ENCODE measurements around the gene CHRNB1.
"Not testable (repeated sequence)": the region's sequence is repeated elsewhere in the genome, so short reads cannot be mapped to it uniquely, and the experiment has no call there.

The CHRNB1 gene

DNA sequence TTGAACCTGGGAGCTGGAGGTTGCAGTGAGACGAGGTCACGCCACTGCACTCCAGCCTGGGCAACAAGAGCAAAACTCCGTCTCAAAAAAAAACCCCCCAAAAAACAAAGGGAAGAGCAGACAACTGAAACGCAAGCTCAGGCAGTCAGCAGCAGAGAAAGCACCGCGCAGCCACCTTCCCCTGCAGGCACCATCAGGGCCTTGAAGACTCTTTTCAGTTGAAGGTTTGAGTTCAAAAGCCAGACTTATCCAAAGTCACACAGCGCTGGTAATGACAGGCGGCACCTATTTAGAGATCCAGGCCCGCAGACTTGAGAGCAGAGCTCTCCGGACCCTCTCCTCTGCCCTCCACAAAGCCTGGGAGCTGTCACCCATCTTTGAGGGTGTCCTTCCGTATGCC lies 23.4 kb downstream of the CHRNB1 start:
- no peak for DNase-seq (ENCODE audit: low spot score)

- no peak for DNase-seq (ENCODE audit: low spot score)
Measured at GRCh38 chr17:7468804-7469389, 24.0 kb downstream of the CHRNB1 start.

DNA sequence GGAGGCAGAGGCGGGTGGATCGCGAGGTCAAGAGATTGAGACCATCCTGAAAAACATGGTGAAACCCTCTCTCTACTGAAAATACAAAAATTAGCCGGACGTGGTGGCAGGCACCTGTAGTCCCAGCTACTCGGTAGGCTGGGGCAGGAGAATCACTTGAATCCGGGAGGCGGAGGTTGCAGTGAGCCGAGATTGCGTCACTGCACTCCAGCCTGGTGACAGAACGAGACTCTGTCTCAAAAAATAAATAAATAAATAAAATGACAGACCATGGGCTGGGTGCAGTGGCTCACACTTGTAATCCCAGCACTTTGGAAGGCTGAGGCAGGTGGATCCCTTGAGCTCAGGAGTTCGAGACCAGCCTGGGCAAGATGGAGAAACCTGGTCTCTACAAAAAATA lies 25.0 kb downstream of the CHRNB1 start:
- not testable (repeated sequence) for DNase-seq (ENCODE audit: low spot score)

DNA sequence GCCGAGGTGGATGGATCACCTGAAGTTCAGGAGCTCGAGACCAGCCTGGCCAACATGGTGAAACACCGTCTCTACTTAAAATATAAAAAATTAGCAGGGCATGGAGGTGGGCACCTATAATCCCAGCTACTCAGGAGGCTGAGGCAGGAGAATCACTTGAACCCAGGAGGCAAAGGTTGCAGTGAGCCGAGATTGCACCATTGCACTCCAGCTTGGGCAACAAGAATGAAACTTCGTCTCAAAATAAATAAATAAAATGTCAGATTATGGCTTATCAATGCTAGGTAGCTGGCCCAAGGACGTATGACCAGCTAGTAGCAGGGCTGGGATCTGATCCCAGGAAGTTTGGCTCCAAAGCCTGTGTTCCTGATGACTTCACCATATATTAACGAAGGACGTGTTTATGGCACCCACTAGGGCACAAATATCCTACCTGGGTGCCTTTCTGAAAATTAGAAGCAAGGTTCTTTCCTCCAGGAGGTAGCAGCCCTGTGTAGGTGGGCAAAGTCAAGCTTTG lies 25.7 kb downstream of the CHRNB1 start:
- DNase-seq (ENCODE audit: low spot score): not testable (repeated sequence)

DNA sequence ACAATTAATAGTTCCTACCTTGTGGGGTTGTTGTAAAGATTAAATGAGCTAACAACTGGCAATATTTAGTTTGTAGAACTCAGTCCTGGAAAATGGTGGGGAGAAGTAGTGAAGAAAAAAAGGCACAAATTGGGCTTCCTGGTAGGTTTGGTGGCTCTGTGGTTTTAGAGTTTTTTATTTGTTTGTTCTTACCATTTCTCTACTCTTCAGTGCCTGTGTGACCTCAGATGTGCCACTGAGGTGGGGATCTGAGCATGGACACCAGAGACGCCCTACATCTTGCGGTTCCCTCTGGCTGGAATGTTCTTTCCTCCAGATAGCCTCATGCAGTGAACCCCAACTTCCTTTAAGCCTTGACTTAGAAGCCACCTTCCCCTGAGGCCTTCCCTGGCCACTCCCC lies 26.9 kb downstream of the CHRNB1 start:
- DNase-seq (ENCODE audit: low spot score): no peak

- DNase-seq (ENCODE audit: low spot score): not testable (repeated sequence)
Measured at GRCh38 chr17:7474767-7475166, 29.9 kb downstream of the CHRNB1 start.

DNA sequence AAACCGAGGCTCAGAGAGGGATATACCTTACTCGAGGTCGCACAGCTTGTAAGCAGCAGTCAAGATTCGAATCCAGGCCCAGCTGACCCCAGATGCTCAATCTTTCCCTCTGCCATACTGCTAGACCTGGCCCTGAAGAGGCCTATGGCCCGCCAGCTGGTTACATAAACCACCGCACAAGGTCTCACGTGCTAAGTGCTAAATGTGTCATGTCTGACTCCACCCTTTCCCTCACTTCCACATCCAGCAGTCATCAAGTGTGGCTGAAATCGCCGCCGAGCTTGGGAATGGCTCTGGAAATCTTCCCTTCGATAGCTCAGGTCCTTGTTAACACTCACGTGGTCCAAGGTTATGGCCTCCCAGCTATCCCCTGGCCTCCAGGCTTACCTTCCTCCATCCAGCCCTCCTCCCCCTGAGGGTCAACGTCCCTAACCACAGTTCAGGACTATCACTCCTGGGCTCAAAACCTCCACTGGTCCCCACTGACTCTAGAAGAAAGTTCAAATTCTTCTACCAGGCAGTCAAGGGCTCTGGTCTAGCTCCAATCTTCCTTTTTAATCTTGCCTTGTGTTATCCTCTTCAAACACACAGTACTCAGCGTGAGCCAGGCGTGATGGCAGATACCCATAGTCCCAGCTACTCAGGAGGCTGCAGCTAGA lies 31.0 kb downstream of the CHRNB1 start:
- DNase-seq (ENCODE audit: low spot score): no peak

GRCh38 chr17:7476494-7476893 lies 31.6 kb downstream of the CHRNB1 start:
- DNase-seq (ENCODE audit: low spot score): peak; percentile 44

- DNase-seq (ENCODE audit: low spot score): no peak
Measured at GRCh38 chr17:7476951-7477350, 32.1 kb downstream of the CHRNB1 start.

DNA sequence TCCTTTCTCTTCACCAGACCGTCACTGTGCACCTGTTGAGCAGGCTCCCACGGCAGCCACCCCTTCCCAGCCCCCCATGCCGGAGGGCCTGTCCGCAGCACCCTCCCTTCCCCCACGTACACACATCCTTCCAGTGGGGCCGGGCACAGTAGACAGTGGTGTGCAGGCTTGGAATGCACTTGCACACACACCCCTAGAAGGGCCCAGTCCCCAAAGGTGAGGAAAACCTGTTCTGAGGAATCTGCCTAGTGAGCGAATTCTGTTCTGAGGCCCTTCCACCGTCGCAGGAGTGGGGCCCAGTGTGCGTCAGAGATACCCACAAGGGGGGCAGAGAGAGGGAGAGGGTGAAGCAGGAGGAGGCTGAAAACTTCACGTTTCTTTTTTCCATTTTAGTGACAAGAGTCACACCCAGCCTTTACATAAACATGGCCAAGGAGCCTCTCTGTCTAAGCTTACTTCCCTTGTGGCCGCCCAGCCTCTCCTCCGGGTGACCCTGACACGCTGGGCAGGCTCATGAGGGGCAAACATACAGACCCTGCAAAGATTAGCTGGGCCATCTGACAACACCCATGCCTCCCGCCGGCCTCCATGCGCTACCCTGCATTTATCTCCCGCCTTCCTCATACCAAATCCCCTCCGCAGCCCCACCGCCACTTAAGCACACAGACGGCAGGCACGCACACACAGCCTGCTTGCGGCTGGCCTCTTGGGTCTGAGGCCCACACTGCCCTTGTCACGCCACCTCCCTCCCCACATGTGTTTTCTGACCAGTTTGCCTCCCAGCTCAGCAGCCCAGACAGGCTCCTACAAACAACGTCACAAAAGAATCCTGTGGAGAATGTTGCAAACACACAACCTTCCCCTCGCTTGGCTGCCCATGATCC lies 32.8 kb downstream of the CHRNB1 start:
- DNase-seq (ENCODE audit: low spot score): no peak

GRCh38 chr17:7478276-7479212 lies 33.7 kb downstream of the CHRNB1 start:
- peak; percentile 38 for DNase-seq (ENCODE audit: low spot score)

DNA sequence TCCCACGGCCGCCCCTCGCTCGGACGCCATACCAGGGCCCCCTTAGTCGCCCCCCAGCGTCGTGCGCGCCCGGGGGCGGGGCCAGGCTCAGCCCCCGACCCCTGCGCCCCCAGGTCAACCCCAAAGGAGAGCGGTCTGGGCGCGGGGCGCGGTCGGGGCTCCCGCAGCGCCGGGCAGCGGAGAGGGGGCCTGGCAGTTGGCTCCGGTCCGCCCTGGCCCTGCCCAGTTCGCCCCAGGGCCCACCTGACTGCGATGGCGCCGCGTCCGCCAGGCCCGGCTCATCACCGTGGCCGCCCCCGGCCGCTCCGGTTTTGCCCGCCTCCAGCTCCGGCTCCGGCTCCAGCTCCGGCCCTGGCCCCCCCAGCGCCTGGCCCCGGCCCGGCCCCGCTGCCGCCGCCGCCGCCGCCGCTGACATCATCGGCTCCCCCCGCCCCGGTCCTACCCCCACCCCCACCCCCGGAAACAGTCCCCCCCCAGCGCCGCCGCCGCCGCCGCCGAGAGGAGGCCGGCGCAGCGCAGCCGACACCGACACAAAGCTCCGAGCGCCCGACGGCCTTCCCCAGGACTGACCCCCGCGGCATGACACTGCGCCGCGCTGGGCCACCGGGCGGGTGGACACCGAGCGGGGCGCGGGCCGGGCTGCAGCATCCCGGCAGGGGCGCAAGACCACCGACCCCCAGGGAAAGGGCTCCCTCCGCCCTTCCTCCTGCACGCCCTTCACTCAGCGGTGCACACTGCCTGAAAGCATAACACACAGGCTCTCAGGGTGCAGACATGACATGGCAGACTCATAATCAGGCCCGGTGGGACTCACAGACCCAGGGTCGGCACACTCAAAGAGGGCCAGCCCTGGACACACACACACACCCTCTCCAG lies 34.6 kb downstream of the CHRNB1 start, which contains the start of gene ZBTB4:
ZBTB4 (minus strand) TSS at position 419 of the 876 bp plus-strand sequence. CDS start 12,830 bp downstream, outside the sequence.
- DNase-seq (ENCODE audit: low spot score): peak; percentile 66

- DNase-seq (ENCODE audit: low spot score): no peak
Measured at GRCh38 chr17:7480089-7480384, 35.2 kb downstream of the CHRNB1 start.

DNA sequence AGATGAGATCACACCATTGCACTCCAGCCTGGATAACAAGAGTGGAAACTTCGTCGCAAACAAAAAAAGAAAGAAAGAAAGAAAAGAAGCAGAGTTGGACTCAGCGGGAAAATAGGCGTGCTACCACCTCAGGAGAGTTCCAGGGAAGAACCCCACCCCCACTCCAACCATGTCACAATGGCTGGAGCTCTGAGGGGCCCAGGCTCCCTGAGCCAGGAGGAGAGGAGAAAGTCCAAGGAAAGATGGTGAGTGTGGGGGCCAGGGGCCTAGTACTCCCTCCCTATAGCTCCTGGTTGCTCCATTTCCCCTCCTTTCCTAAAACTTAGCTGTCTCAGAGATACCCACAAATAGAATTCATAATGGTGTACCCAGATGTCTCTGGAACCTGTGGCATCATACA lies 36.4 kb downstream of the CHRNB1 start, which contains the start of gene SLC35G6:
SLC35G6 (plus strand) TSS at position 172 of the 400 bp plus-strand sequence; CDS start at position 243, 71 bp downstream.
- DNase-seq (ENCODE audit: low spot score): not testable (repeated sequence)

DNA sequence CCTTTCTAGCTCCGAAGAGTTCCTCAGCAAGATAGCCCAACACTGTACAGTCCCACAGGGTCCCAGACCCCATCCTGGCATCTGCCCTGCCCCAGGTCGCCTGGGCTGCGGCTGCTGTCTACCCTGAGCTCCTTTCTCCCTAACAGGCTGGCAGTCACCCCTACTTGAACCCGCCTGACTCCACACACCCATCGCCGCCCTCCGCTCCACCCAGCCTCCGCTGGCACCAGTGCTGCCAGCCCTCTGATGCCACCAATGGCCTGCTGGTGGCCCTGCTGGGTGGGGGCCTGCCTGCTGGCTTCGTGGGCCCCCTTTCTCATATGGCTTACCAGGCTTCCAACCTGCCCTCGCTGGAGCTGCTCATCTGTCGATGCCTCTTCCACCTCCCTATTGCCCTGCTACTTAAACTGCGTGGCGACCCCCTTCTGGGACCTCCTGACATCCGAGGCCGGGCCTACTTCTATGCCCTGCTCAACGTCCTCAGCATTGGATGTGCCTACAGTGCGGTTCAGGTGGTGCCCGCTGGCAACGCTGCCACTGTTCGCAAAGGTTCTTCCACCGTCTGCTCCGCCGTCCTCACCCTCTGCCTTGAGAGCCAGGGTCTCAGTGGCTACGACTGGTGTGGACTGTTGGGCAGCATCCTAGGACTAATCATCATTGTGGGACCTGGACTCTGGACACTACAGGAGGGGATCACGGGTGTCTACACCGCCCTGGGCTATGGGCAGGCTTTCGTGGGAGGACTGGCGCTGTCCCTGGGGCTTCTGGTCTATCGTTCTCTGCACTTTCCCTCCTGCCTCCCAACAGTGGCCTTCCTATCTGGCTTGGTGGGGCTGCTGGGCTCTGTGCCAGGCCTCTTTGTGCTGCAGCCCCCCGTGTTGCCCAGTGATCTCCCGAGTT lies 37.2 kb downstream of the CHRNB1 start:
- not testable (repeated sequence) for DNase-seq (ENCODE audit: low spot score)

GRCh38 chr17:7482742-7483088 lies 37.9 kb downstream of the CHRNB1 start:
- DNase-seq (ENCODE audit: low spot score): not testable (repeated sequence)

GRCh38 chr17:7483255-7484066 lies 38.6 kb downstream of the CHRNB1 start:
- peak; percentile 95 for DNase-seq (ENCODE audit: low spot score)

GRCh38 chr17:7484067-7484918 lies 39.4 kb downstream of the CHRNB1 start, which contains the start of gene POLR2A:
POLR2A (plus strand) TSS chr17:7484366.
- DNase-seq (ENCODE audit: low spot score): peak; percentile 94
